Caco-2 (cell line): ENCODE data around the gene TPBGL. TPM values are rescaled to one million over a fixed set of nuclear protein-coding genes. Genes with fewer than 3 reads are reported as not detected.
A peak's percentile ranks its signal among the peaks of the same experiment; 100 is the strongest.

ENCODE experiments used
- BruUV-seq: library from RNA; stranded (reverse); fragments of 400-500 nt; replicated peaks from 2 replicates; lab custom pipeline; 2021; lab: Mats Ljungman, UMichigan
- CTCF ChIA-PET: fragments of 300-600 bp; sonication (Branson Sonifier 250); formaldehyde crosslinking; loops from one replicate; lab custom pipeline; 2022; ENCODE audit warnings: antibody characterized with exemption; lab: Charles Lee
- POLR2A ChIA-PET: fragments of 300-600 bp; sonication (Branson Sonifier 250); formaldehyde crosslinking; loops from one replicate; lab custom pipeline; 2022; ENCODE audit warnings: antibody characterized with exemption; lab: Charles Lee
- DNase-seq, 2 experiments: peaks; one replicate each; pipeline versions ENCODE4 v3.0.0 to v3.0.0-alpha.2; 2020 to 2022
- H3K27me3 ChIP-seq: replicated peaks from 2 replicates; pipeline ENCODE4 v1.6.0; 2011; ENCODE audit warnings: low read length; ENCODE audit not compliant: control insufficient read depth, insufficient read depth
- H3K36me3 ChIP-seq: 2 replicates; pipeline ENCODE4 v1.5.1; 2011; ENCODE audit warnings: low read length; ENCODE audit not compliant: control insufficient read depth, insufficient read depth
- H3K4me1 ChIP-seq: fragments of 250-450 bp; sonication (Bioruptor Pico); 2 replicates; pipeline ENCODE4 v1.5.1; 2020; ENCODE audit warnings: mild to moderate bottlenecking
- H3K4me3 ChIP-seq: 2 replicates; pipeline ENCODE4 v1.5.1; 2011; ENCODE audit warnings: low read depth, mild to moderate bottlenecking, control low read depth, low read length
- H3K9me3 ChIP-seq: fragments of 250-450 bp; sonication (Bioruptor Pico); 2 replicates; pipeline ENCODE4 v1.5.1; 2020; ENCODE audit warnings: mild to moderate bottlenecking, moderate library complexity
- H3K27ac Mint-ChIP-seq: one replicate; pipeline ENCODE4 v1.8.0; 2022; ENCODE audit warnings: mixed read lengths; ENCODE audit not compliant: unreplicated experiment
- H3K27me3 Mint-ChIP-seq: one replicate; pipeline ENCODE4 v1.8.0; 2022; ENCODE audit warnings: mixed read lengths; ENCODE audit not compliant: insufficient read depth, unreplicated experiment
- H3K36me3 Mint-ChIP-seq: one replicate; pipeline ENCODE4 v1.8.0; 2022; ENCODE audit warnings: mild to moderate bottlenecking, mixed read lengths; ENCODE audit not compliant: insufficient read depth, unreplicated experiment
- H3K4me1 Mint-ChIP-seq: one replicate; pipeline ENCODE4 v1.8.0; 2022; ENCODE audit warnings: low read depth, mixed read lengths; ENCODE audit not compliant: unreplicated experiment
- H3K4me3 Mint-ChIP-seq: one replicate; pipeline ENCODE4 v1.8.0; 2022; ENCODE audit warnings: mild to moderate bottlenecking, moderate library complexity, mixed read lengths; ENCODE audit not compliant: unreplicated experiment
- H3K9me3 Mint-ChIP-seq: one replicate; pipeline ENCODE4 v1.8.0; 2022; ENCODE audit warnings: mixed read lengths; ENCODE audit not compliant: unreplicated experiment
- intact Hi-C: fragments of 100-400 bp; cut with micrococcal nuclease; formaldehyde crosslinking; loops from one replicate; pipeline ENCODE4 v1.10.0; 2022; ENCODE audit not compliant: unreplicated experiment
- total RNA-seq: library from RNA; stranded (reverse); gene quantifications from 2 replicates; pipeline ENCODE4 v1.2.3, GENCODE V29; 2022
- TF ChIP-seq, protein P1 (sequence below), 2 experiments: fragments of 200-600 bp in 1 of 2; IDR thresholded peaks; 1 replicate in 1 of 2; 2 replicates in 1 of 2; pipeline versions ENCODE4 v1.5.1 to v1.8.0; 2011 to 2022; ENCODE audit warnings: antibody characterized with exemption in 1 of 2, control low read depth in 1 of 2, inconsistent platforms in 1 of 2, low read depth in 1 of 2, low read length in 1 of 2, mild to moderate bottlenecking in 1 of 2, moderate library complexity in 1 of 2; ENCODE audit not compliant: insufficient read depth in 1 of 2, severe bottlenecking in 1 of 2, unreplicated experiment in 1 of 2

The TPBGL gene
- total RNA-seq, 1 experiment from 2014 or later, result 0.18 TPM

DNA sequence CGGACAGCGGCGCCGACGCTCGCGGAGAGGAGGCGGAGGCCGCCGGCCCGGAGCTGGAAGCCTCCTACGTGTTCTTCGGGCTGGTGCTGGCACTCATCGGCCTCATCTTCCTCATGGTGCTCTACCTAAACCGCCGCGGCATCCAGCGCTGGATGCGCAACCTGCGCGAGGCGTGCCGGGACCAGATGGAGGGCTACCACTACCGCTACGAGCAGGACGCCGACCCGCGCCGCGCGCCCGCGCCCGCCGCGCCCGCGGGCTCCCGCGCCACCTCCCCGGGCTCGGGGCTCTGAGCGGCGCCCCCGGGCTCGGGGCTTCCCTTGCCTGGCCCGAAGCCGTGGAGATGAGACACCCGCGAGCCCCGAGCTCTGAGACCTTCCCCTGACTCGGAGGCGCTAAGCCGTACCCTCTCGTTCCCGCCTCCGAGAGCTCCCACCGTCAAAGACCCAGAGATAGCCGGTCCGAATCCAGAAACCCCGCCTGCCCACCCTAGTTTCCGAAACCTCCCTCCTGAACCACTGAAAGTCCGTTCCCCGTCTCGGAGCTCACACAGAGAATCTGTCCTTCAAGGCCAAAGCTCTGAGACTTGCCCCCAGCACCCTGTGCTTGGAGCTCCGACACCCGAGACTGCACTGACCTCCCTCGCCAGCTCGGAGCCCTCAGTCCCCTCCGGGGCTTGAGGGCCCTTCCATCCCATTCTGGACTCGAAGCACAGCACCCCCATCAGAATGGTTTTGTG is 1.5 kb downstream of the TPBGL start:
- Mint-ChIP-seq H3K9me3 (no peaks in the 10 kb centered on the region), H3K27me3 (peaks cover 30% of the 10 kb centered on the region), H3K27ac (no peak overlapping the region), H3K4me1 (no peaks in the 10 kb centered on the region), H3K4me3 (peak overlapping the region; percentile 62), H3K36me3 (no peaks in the 10 kb centered on the region)
- TF ChIP-seq, protein P1, sequence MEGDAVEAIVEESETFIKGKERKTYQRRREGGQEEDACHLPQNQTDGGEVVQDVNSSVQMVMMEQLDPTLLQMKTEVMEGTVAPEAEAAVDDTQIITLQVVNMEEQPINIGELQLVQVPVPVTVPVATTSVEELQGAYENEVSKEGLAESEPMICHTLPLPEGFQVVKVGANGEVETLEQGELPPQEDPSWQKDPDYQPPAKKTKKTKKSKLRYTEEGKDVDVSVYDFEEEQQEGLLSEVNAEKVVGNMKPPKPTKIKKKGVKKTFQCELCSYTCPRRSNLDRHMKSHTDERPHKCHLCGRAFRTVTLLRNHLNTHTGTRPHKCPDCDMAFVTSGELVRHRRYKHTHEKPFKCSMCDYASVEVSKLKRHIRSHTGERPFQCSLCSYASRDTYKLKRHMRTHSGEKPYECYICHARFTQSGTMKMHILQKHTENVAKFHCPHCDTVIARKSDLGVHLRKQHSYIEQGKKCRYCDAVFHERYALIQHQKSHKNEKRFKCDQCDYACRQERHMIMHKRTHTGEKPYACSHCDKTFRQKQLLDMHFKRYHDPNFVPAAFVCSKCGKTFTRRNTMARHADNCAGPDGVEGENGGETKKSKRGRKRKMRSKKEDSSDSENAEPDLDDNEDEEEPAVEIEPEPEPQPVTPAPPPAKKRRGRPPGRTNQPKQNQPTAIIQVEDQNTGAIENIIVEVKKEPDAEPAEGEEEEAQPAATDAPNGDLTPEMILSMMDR (IDR thresholded peaks at IDR 0.05; ENCODE audit: insufficient read depth in 1 of 2, low read depth in 1 of 2, low read length in 1 of 2, severe bottlenecking in 1 of 2, unreplicated experiment in 1 of 2), result no peak
- BruUV-seq, result no TSS peak
- ChIA-PET CTCF (interaction anchor here (0.7 to 14.2 kb wide), 23 partner anchors 9 to 494 kb away, joined by 3 to 437 read pairs (median 7); no protein-coding TSS in a partner anchor), POLR2A (no interaction called here)
- intact Hi-C loops, result loop anchor here (1.0 to 10.0 kb wide), 6 partner anchors 28 to 537 kb away; no protein-coding TSS in a partner anchor
- Histone ChIP-seq H3K36me3 (no peaks in the 10 kb centered on the region), H3K4me1 (peaks cover 10% of the 10 kb centered on the region; the same call in 1 of the 2 replicates), H3K9me3 (no peaks in the 10 kb centered on the region), H3K4me3 (no peak overlapping the region), H3K27me3 (peaks cover 6% of the 10 kb centered on the region)
- DNase-seq, result no peak

DNA sequence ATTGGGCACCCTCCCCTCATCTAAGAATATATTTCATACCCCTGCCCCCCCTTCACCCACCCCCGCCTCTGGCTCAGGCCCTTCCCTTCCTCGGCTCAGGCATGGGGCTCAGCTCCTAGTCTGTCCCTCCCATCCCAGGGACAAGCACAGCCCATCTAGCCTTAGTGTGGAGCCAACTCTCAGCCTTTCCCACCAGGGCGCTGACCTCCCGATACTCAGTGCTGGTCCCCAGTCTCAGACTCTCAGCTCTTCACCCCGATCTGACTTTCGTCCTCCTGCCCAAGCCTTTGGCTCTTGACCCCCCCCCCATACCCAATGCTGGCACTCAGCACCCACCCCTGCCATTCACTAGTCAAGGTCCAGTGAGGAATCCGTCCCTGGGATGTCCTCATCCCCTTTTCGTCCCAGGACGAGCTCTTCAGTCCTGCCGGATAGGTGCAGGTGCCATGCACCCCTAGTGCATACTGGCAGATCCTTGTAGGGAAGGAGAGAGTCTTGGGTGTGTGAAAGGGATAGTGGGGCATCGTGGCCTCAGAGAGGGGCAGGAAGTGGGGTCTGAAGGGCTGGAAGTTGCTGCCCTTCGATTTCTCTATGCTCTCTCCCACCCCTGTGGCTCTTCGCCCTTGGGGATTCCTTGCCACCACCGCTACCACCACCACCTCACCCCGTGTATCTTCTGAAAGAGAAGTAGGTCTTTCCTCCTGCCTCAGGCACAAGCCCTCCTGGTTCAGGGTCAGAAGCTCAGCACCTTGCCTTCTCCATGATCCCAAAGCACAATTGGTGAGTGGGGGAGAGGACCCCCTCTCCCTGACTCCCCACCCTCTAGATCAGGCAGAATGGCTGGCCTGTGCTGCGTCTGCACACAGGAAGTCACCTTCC is 2.4 kb downstream of the TPBGL start:
- intact Hi-C loops, result loop anchor here (10.0 kb wide), 1 partner anchor 538 kb away; no protein-coding TSS in a partner anchor
- Mint-ChIP-seq H3K9me3 (no peaks in the 10 kb centered on the region), H3K36me3 (no peaks in the 10 kb centered on the region), H3K4me1 (no peaks in the 10 kb centered on the region), H3K27ac (no peak overlapping the region), H3K27me3 (peaks cover 30% of the 10 kb centered on the region), H3K4me3 (peak overlapping the region; percentile 62)
- TF ChIP-seq, protein P1 (IDR thresholded peaks at IDR 0.05; ENCODE audit: insufficient read depth in 1 of 2, low read depth in 1 of 2, low read length in 1 of 2, severe bottlenecking in 1 of 2, unreplicated experiment in 1 of 2), result no peak
- CTCF ChIA-PET, result interaction anchor here (0.9 to 14.2 kb wide), 15 partner anchors 9 to 313 kb away, joined by 3 to 437 read pairs (median 8); no protein-coding TSS in a partner anchor
- H3K36me3 ChIP-seq, result no peaks in the 10 kb centered on the region
- POLR2A ChIA-PET, result no interaction called here
- peak in 1 of 2 experiments; percentile 38 for DNase-seq
- H3K4me1 ChIP-seq, result peaks cover 10% of the 10 kb centered on the region; the same call in 1 of the 2 replicates
- BruUV-seq, result no TSS peak
- no peak overlapping the region for H3K4me3 ChIP-seq
- H3K9me3 ChIP-seq, result no peaks in the 10 kb centered on the region
- peaks cover 6% of the 10 kb centered on the region for H3K27me3 ChIP-seq
